Dermis microvascular lymphatic vessel endothelial cell (primary cell): ENCODE results near the gene AFAP1L1. TPM values are rescaled to one million over a fixed set of nuclear protein-coding genes. Genes with fewer than 3 reads are reported as not detected.
"Not testable (repeated sequence)": the region's sequence is repeated elsewhere in the genome, so short reads cannot be mapped to it uniquely, and the experiment has no call there.

Experiments
- DNase-seq, 2 donors: peaks; one replicate each; pipeline versions ENCODE4 v3.0.0 to v3.0.0-alpha.2; 2010; ENCODE audit warnings: low read depth in 2 of 2
- total RNA-seq: library from RNA; depleted of rRNA; stranded (reverse); fragments of >200 nt; gene quantifications from 2 replicates; pipeline ENCODE4 v1.2.1, GENCODE V29; 2014

AFAP1L1 gene
- total RNA-seq, 1 donor from 2014 or later: 144 TPM

- no peak for DNase-seq
Observed at GRCh38 chr5:149387982-149388381, 116.3 kb downstream of the AFAP1L1 start.

DNA sequence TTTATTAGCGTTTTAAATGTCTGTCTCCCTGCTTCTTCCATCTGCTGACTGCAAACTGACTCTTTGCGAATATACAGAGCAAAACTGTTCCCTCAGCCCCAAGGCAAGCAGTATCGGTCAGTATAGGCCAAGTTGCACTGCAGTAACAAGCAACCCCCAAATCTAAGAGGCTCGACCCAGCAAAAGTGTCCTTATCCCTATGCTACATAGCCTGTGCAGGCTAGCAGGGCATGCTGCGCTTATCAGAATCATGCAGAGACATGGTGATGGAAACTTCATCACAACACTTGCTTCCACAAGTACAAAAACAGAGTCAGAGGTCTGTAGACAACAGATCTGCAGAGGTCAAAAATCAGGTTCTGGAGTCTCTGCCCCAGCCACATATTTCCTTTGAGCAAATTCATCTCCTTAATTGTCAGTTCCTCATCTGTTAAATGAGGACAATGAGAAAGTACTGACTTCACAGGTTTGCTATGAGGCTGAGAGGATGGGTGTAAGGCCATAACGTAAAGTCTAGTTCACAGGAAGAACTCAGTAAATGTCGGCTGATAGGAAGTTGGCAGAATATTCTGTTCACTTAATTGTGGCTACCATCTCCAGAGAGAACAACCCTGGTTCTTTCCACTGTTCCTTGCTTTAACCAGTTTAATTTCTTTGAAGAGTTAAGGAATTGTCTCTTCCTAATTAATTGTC lies 117.0 kb downstream of the AFAP1L1 start:
- no peak for DNase-seq

DNA sequence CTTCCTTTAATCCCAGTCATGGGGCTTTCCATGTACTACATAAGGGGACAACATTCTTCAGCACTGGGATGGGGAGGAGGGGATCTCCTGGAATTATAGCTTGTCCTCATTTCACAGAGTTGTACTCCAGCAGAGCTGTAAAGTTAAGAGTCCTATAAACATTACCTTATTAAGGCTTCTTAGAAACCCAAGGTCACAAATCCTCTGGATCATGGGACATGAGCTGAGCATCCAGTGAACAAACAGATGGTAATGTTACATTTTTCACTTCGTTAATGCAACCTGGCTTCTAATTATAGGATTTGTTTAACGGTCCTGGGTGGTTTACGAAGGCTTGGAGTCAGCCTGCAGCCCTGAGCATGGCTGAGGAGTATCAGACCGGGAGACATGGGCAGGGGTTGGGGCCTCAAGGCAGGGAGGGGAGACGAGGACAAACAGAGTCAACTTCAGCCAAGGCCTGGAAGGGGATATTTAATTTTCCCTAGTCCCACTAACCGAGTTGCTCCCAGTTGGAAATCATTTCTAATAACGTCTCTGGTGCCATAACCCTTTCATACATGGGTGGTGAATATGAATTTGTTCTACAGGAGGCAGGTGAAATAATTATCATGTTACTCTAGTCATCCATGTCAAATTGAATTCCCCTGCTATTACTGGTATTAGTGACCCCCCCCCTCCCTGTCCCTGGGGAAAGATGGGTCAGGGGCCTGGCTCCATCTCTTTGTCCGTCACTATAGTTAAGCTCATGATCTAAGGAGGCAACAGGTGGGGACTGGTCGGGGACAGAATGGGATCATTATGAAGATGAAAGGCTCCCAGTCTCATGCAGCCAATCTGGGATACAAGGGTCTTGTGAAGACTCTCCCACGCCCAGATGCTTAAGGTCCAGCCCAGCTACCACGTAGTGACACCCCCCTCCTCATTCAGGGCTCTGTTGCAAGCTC lies 118.2 kb downstream of the AFAP1L1 start:
- DNase-seq: no peak

- DNase-seq: not testable (repeated sequence)
Observed at GRCh38 chr5:149391076-149391475, 119.4 kb downstream of the AFAP1L1 start.

Other genes with a start within 250 kb of the AFAP1L1 start
- 27.2 and 35.7 TPM in 2 replicates for gene SH3TC2, start 208.8 kb upstream of the AFAP1L1 start, total RNA-seq
- gene ABLIM3, start 130.4 kb upstream of the AFAP1L1 start, total RNA-seq: 19.5 and 36.5 TPM in 2 replicates
- gene GRPEL2, start 73.6 kb downstream of the AFAP1L1 start, total RNA-seq: 44.0 and 103 TPM in 2 replicates
- 11.4 and 12.6 TPM in 2 replicates for gene PCYOX1L, start 86.2 kb downstream of the AFAP1L1 start, total RNA-seq
- gene IL17B, start 107.4 kb downstream of the AFAP1L1 start, total RNA-seq: not detected in 2 replicates